ENCODE data around the gene CCDC24. TPM values are rescaled to one million over a fixed set of nuclear protein-coding genes. Genes with fewer than 3 reads are reported as not detected.

CCDC24 gene
- total and polyA plus RNA-seq, 2 of the 13 experiments (the other 11 are each of a cell fraction or from before 2014, with no cell fraction given) = 1.4 to 2.9 TPM

DNA sequence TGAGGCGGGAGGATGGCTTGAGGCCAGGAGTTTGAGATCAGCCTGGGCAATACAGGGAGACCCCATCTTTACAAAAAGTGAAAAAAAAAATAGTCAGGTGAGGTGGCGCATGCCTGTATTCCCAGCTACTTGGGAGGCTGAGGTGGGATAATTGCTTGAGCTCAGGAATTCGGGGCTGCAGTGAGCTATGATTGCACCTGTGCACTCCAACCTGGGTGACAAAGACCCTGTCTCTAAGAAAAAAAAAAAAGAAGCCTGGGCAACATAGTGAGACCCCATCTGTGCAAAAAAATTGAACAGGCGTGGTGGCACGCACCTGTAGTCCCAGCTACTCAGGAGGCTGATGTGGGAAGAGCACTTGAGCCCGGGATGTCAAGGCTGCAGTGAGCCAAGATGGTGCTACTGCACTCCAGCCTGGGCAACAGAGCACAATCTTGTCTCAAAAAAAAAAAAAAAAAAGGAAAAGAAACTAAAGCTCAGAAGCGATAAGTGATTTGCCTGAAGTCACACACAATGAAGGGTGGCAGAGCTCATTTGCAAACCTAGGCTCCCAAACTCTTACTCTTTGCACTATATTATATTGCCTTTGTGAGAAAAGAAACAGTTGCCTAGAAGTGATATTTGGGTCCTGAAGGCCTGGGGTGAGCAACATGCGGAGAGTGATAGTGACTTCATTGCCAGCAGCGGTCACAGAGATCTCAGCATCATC is 2.0 kb downstream of the CCDC24 start:
- Histone ChIP-seq H3K4me2 (ENCODE audit: low read depth, low read length) (no peak overlapping the region), H3K4me1 (ENCODE audit: insufficient read depth, low read length) (peaks cover 58% of the 10 kb centered on the region), H3K9me3 (ENCODE audit: low read length) (no peaks in the 10 kb centered on the region), H4K20me1 (ENCODE audit: insufficient read depth, low read length) (no peaks in the 10 kb centered on the region), H3K36me3 (replicated peaks in 1 of 2; ENCODE audit: control insufficient read depth in 1 of 2, insufficient read depth in 2 of 2, low read length in 2 of 2) (no peaks in the 10 kb centered on the region), H2AFZ (ENCODE audit: low read length) (no peak overlapping the region), H3K9ac (ENCODE audit: insufficient read depth, low read depth, low read length) (no peak overlapping the region), H3K27me3 (ENCODE audit: control insufficient read depth in 1 of 2, insufficient read depth in 2 of 2, low read length in 2 of 2) (no peaks in the 10 kb centered on the region), H3K27ac (ENCODE audit: extremely low read length, insufficient read depth, low read length) (no peak overlapping the region), H3K4me3 (replicated peaks in 1 of 3; ENCODE audit: insufficient read depth in 1 of 3, low read depth in 2 of 3, low read length in 3 of 3) (no peak overlapping the region), H3K79me2 (ENCODE audit: insufficient read depth, low read length) (no peaks in the 10 kb centered on the region)
- BruUV-seq (replicated peaks) = no TSS peak
- ATAC-seq (no peak), FAIRE-seq (no peak), DNase-seq (ENCODE audit: low spot score) (no peak)
- ChIA-PET CTCF (ENCODE audit: low intra/inter-chr PET ratio, low total read pairs) (no interaction called here), POLR2A (interaction anchor here (0.7 to 1.5 kb wide), 4 partner anchors 16 to 43 kb away, joined by 3 to 4 read pairs (median 3); no protein-coding TSS in a partner anchor)
- intact Hi-C loops (cut with micrococcal nuclease; ENCODE audit: unreplicated experiment) = no loop called here
- 93% methylated on average over 9 of the region's 9 CpGs for WGBS (ENCODE audit: low lambda C conversion rate)
- in situ Hi-C loops (cut with HindIII; ENCODE audit: extremely low pct_ligation_motif_present, low pct_unique_long_range_greater_than_20kb) = no loop called here
- TF ChIP-seq ISX (CRISPR knock-in tag; conservative IDR thresholded peaks at IDR 0.05) (no peak), ZNF558 (CRISPR knock-in tag; IDR thresholded peaks at IDR 0.05; ENCODE audit: borderline replicate concordance) (no peak), ZNF670 (CRISPR knock-in tag; IDR thresholded peaks at IDR 0.05; ENCODE audit: borderline replicate concordance) (no peak), FOSL2 (CRISPR knock-in tag; IDR thresholded peaks at IDR 0.05) (no peak), ZSCAN9 (CRISPR knock-in tag; IDR thresholded peaks at IDR 0.05; ENCODE audit: borderline replicate concordance) (no peak), FIP1L1 (IDR thresholded peaks at IDR 0.05; ENCODE audit: borderline replicate concordance, insufficient read depth, low read depth, low read length) (no peak), ZFP1 (CRISPR knock-in tag; IDR thresholded peaks at IDR 0.05) (no peak), ZFP62 (CRISPR knock-in tag; IDR thresholded peaks at IDR 0.05) (no peak), KLF9 (CRISPR knock-in tag; IDR thresholded peaks at IDR 0.05; ENCODE audit: low read depth) (no peak), ZNF17 (CRISPR knock-in tag; IDR thresholded peaks at IDR 0.05) (no peak)
- TF ChIP-seq, protein P1, sequence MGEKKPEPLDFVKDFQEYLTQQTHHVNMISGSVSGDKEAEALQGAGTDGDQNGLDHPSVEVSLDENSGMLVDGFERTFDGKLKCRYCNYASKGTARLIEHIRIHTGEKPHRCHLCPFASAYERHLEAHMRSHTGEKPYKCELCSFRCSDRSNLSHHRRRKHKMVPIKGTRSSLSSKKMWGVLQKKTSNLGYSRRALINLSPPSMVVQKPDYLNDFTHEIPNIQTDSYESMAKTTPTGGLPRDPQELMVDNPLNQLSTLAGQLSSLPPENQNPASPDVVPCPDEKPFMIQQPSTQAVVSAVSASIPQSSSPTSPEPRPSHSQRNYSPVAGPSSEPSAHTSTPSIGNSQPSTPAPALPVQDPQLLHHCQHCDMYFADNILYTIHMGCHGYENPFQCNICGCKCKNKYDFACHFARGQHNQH (CRISPR knock-in tag; IDR thresholded peaks at IDR 0.05) = no peak
- TF ChIP-seq, protein P2, sequence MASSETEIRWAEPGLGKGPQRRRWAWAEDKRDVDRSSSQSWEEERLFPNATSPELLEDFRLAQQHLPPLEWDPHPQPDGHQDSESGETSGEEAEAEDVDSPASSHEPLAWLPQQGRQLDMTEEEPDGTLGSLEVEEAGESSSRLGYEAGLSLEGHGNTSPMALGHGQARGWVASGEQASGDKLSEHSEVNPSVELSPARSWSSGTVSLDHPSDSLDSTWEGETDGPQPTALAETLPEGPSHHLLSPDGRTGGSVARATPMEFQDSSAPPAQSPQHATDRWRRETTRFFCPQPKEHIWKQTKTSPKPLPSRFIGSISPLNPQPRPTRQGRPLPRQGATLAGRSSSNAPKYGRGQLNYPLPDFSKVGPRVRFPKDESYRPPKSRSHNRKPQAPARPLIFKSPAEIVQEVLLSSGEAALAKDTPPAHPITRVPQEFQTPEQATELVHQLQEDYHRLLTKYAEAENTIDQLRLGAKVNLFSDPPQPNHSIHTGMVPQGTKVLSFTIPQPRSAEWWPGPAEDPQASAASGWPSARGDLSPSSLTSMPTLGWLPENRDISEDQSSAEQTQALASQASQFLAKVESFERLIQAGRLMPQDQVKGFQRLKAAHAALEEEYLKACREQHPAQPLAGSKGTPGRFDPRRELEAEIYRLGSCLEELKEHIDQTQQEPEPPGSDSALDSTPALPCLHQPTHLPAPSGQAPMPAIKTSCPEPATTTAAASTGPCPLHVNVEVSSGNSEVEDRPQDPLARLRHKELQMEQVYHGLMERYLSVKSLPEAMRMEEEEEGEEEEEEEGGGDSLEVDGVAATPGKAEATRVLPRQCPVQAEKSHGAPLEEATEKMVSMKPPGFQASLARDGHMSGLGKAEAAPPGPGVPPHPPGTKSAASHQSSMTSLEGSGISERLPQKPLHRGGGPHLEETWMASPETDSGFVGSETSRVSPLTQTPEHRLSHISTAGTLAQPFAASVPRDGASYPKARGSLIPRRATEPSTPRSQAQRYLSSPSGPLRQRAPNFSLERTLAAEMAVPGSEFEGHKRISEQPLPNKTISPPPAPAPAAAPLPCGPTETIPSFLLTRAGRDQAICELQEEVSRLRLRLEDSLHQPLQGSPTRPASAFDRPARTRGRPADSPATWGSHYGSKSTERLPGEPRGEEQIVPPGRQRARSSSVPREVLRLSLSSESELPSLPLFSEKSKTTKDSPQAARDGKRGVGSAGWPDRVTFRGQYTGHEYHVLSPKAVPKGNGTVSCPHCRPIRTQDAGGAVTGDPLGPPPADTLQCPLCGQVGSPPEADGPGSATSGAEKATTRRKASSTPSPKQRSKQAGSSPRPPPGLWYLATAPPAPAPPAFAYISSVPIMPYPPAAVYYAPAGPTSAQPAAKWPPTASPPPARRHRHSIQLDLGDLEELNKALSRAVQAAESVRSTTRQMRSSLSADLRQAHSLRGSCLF (CRISPR knock-in tag; IDR thresholded peaks at IDR 0.05; ENCODE audit: borderline replicate concordance) = no peak

All from HepG2 (cell line).